HT1080 (cell line): ENCODE results near the gene SUCLG2. TPM values are rescaled to one million over a fixed set of nuclear protein-coding genes. Genes with fewer than 3 reads are reported as not detected.

Source experiments
- DNase-seq: peaks from one replicate; pipeline ENCODE4 v3.0.0-alpha.2; 2015; ENCODE audit warnings: low read depth
- total RNA-seq: library from RNA; depleted of rRNA; stranded (reverse); fragments of >200 nt; shearing (Covaris generic); gene quantifications from 2 replicates; pipeline ENCODE4 v1.2.3, GENCODE V29; 2014

The SUCLG2 gene
- total RNA-seq, 1 experiment from 2014 or later = 45.0 TPM

GRCh38 chr3:67460841-67461510 lies 193.4 kb downstream of the SUCLG2 start:
- DNase-seq = peak; percentile 34

GRCh38 chr3:67459796-67460195 lies 194.6 kb downstream of the SUCLG2 start:
- no peak for DNase-seq

GRCh38 chr3:67458896-67459530 lies 195.4 kb downstream of the SUCLG2 start:
- no peak for DNase-seq

GRCh38 chr3:67458408-67458807 lies 196.0 kb downstream of the SUCLG2 start:
- DNase-seq = peak; percentile 70

GRCh38 chr3:67453628-67454027 lies 200.8 kb downstream of the SUCLG2 start:
- DNase-seq = no peak

GRCh38 chr3:67450153-67450552 lies 204.3 kb downstream of the SUCLG2 start:
- no peak for DNase-seq

- no peak for DNase-seq
These were observed 207.0 kb downstream of the SUCLG2 start for GRCh38 chr3:67447393-67447792.

GRCh38 chr3:67437789-67438188 lies 216.6 kb downstream of the SUCLG2 start:
- DNase-seq = no peak

- DNase-seq = no peak
These were observed 217.3 kb downstream of the SUCLG2 start for GRCh38 chr3:67437090-67437489.

- DNase-seq = no peak
These were observed 221.3 kb downstream of the SUCLG2 start for GRCh38 chr3:67433109-67433508.

GRCh38 chr3:67431887-67432286 lies 222.5 kb downstream of the SUCLG2 start:
- no peak for DNase-seq

GRCh38 chr3:67423722-67424121 lies 230.7 kb downstream of the SUCLG2 start:
- no peak for DNase-seq

- DNase-seq = no peak
These were observed 232.5 kb downstream of the SUCLG2 start for GRCh38 chr3:67421912-67422311.

- no peak for DNase-seq
These were observed 234.6 kb downstream of the SUCLG2 start for GRCh38 chr3:67419779-67420178.

GRCh38 chr3:67419218-67419529 lies 235.2 kb downstream of the SUCLG2 start:
- DNase-seq = no peak

GRCh38 chr3:67418426-67419217 lies 235.8 kb downstream of the SUCLG2 start:
- DNase-seq = no peak

GRCh38 chr3:67416703-67417102 lies 237.7 kb downstream of the SUCLG2 start:
- DNase-seq = peak; percentile 20

GRCh38 chr3:67415511-67415910 lies 238.9 kb downstream of the SUCLG2 start:
- DNase-seq = peak; percentile 8

- DNase-seq = no peak
These were observed 239.7 kb downstream of the SUCLG2 start for GRCh38 chr3:67414740-67415139.

GRCh38 chr3:67405193-67405592 lies 249.2 kb downstream of the SUCLG2 start:
- DNase-seq = no peak

GRCh38 chr3:67402873-67403272 lies 251.5 kb downstream of the SUCLG2 start:
- DNase-seq = no peak

GRCh38 chr3:67401921-67402320 lies 252.5 kb downstream of the SUCLG2 start:
- DNase-seq = no peak

GRCh38 chr3:67400476-67400875 lies 253.9 kb downstream of the SUCLG2 start:
- no peak for DNase-seq
